Renal pelvis (tissue), 4 donors: ENCODE results near the gene DLGAP4. TPM values are rescaled to one million over a fixed set of nuclear protein-coding genes. Genes with fewer than 3 reads are reported as not detected.
"Not testable (repeated sequence)": the region's sequence is repeated elsewhere in the genome, so short reads cannot be mapped to it uniquely, and the experiment has no call there.

ENCODE experiments used
- DNase-seq: peaks from one replicate; pipeline ENCODE4 v3.0.0-alpha.2; 2013
- polyA plus RNA-seq, 3 donors: library from polyadenylated mRNA; unstranded; fragments of 120-200 nt; gene quantifications; one replicate each; pipeline ENCODE4 v1.2.1, GENCODE V29; 2013; ENCODE audit not compliant: insufficient read length in 3 of 3

Gene DLGAP4
- polyA plus RNA-seq, 3 donors = 68.8 to 72.5 (median 69.3) TPM

- DNase-seq = no peak
Observed at GRCh38 chr20:36373089-36373488, 67.0 kb downstream of the DLGAP4 start.

- DNase-seq = no peak
Observed at GRCh38 chr20:36374995-36375394, 68.9 kb downstream of the DLGAP4 start.

- no peak for DNase-seq
Observed at GRCh38 chr20:36377348-36378326, 71.5 kb downstream of the DLGAP4 start.

DNA sequence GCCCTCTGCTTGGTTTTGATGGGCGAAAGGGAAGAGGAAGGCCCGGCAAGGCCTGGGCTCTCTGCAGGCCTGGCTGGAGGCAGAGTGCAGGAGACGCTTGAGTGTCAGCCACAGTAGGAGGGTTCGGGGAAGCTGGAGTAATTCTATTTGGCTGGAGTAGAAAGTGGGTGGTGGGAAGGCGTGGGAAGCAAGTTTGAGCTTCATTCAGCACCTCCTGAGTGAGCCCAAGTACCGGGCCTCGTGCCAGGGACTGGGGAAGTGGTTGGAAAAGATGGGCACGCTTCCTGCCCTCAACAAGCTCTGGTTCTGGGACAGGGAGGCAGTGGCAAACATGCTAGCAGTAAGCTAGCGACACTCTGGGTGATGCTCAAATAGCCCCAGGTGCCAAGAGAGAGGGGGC is 72.5 kb downstream of the DLGAP4 start:
- DNase-seq = no peak

DNA sequence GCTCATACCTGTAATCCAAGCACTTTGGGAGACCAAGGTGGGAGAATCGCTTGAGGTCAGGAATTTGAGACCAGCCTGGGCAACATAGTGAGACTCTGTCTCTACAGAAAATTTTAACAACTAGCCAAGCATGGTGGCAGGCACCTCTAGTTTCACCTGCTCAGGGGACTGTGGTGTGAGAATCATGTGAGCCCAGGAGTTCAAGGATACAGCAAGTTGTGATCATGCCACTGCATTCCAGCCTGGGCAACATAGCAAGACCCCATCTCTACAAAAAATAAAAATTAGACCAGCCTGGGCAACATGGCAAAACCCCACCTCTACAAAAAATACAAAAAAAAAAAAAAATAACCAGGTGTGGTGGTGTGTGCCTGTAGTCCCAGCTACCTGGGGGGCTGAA is 73.8 kb downstream of the DLGAP4 start:
- DNase-seq = not testable (repeated sequence)

DNA sequence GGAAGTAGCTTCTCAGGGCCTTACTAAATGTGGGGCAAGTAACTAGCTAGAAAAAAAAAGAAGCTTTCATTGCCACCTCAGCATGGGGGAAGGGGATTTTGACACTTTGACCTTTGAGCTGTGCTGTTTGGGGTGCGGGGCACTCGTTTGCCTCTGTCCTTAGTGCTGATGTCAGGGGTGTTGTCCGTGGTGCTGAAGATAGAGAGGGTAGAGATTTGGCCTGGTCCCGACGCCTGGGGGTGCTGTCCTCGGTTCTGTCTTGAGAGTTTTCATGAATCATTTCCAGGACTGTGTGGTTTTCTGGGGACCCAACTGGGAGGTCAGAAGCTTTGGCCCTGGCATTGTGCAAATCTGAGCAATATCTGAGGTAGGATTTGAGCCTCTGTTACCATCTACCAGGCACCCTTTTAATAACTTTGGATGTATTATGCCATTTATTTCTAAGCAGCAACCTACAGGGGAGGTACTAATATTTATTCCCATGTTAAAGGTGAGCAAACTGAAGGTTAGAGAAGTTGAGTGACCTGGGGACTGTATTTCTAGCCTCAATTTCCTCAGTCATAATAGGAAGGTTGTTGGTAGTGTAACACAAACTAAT is 78.0 kb downstream of the DLGAP4 start:
- peak; percentile 67 for DNase-seq

GRCh38 chr20:36385503-36385902 is 79.4 kb downstream of the DLGAP4 start:
- no peak for DNase-seq

GRCh38 chr20:36386236-36386635 is 80.1 kb downstream of the DLGAP4 start:
- no peak for DNase-seq

DNA sequence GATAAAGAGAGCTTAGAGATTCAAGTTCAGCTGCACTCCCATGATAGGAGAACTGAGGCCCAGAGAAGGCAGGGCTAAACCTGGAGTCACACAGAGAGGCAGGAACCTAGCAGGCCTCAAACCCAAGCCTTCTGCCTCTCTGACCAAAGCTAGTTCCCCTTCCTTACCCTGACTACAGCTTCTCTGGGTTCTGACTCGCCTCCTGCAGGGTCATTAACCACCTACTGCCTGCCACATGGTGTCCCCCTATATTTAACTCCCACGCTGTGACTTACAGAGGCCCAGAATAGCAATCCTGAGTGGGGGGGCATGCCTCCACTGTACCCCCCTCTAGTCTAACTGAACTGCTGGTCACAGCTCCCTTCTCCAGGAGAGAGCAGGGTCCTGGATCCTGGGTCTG is 84.1 kb downstream of the DLGAP4 start:
- DNase-seq = no peak

GRCh38 chr20:36390719-36391415 is 84.7 kb downstream of the DLGAP4 start:
- no peak for DNase-seq

DNA sequence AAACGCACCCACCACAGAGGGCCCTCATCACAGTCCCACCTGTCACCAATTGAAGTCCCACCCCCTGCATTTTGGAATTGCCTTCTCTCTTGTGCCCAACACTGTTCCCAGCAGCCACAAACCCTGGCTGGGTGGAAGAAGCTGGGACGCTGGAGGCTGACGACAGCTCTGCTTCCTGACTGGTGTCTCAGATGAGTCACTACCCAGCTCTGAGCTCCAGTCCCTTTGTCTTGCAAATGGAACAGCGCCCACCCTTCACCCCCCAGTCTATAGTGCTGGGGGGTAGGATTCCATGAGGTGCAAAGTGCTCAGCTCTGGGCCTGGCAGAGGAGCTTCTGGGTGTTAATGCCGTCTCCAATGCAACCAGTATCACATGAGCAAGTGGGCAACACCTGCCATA is 85.3 kb downstream of the DLGAP4 start:
- DNase-seq = no peak

DNA sequence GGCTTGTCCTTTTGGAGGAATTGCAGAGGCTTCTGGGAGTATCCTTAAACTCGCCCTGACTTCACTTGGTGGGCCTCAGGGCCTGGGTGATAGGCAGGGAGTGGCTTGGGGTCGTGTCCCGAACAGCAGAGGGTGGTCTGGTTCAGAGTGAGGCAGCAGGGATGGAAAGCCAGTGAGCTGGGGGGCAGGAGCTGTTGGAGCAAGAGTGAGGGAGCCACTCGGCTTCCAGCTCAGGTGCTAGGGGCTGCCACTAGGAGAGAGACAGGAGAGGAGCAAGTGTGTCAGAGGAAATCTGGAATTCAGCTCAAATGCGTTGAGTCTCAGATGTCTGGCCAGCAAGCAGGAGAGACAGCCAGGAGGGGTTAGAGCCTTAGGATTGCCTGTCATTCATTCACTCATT is 85.8 kb downstream of the DLGAP4 start:
- no peak for DNase-seq

DNA sequence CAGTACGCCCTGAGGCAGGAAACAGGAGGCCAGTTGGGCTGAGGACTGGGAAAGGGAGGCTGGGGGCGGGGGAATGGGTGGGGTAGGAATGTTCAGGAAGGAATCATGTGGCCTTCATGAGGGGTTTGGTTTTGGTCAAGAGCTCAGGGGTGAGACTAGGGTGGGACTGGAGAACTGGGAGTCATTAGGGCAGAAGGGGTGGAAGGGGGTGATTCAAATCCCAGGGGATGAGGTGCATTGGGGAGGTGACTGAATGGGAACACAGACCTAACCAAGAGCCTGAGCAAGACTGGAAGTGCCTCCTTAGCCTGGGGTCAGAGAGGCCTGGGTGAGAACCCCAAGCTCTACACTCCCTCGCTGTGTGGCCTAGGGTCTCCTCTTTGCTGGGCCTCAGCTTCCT is 86.8 kb downstream of the DLGAP4 start:
- no peak for DNase-seq

DNA sequence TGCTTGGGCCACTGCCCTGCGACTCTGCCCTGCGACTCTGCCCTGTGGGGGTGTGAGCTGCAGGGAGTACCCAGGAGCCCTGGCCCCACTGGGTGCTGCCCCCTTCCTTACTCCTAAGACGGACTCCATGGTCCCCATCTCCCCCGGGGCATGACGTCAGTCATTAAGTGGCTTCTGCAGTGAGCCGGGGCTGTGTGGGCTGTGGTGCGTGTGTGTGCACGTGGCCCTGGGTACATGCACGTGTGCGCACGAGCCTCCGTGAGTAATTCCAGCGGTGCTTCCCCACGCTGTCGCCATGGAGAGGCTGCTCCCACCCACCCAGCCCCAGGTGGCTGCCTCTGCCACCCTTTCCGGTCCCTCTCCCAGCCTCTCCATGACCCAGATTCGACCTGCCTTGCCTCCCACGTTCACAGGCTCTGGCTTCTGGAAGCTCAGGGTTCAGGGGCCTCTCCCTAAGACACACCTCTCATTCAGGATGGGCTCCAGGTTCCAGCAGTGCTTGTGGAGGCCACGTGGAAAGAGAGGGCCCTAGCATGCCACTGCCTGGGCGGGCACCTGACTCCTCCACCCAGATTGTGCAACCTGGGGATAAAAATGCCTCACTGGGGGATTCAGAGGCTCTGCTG is 88.3 kb downstream of the DLGAP4 start:
- peak; percentile 44 for DNase-seq

GRCh38 chr20:36396340-36396739 is 90.2 kb downstream of the DLGAP4 start:
- no peak for DNase-seq

DNA sequence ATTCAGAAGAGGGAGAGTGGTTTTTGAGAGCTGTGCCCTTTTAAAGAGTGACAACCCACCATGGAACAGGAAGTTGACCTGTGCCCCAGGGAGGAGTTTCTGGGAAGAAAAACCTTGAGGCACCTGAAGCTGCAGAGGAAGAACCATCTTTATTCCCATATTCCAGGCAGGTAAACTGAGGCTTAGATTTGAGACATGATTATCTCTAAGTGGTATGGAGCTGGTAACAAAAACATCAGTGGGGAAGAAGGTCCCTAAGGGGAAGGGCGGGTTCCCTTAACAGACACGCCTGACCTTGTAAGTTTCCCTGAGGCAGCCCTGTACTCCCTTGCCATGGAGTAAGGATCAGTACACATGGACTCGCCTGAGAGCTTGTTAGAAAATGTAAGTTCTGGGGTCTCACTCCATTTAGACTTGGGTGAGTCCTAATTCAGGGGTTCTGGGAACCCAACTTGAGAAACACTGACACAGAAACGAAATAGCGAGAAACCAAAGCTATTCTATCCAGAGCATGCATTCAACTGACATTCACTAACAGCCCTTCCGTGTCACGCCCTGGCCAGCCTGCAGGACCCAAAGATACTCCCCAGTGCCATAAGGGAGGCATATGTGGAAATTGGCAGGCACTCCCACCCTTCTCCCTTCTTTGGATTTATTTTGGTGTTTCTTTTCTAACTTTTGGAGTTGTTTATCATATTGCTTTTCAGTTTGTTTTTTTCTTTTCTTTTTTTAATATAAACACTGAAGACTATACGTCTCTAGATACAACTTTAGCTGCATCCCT is 90.9 kb downstream of the DLGAP4 start:
- no peak for DNase-seq

DNA sequence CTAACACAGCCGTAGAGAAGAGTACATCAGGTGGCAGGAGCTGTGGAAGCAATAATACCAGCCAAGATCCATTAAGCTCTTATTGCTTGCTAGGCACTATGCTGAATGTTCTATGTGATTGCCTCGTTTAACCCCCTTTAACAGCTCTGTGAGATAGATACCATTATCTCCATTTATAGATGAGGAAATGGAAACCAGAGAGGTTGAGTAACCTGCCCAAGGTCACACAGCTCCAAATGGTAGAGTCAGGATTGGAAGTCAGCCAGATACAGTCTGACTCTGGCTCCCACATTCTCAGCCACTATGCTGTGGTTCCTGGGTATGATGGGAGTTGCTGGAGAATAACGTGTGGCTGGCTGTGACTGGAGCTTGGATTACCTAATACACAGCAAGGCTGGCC is 92.4 kb downstream of the DLGAP4 start:
- DNase-seq = no peak

GRCh38 chr20:36399147-36399968 is 93.2 kb downstream of the DLGAP4 start:
- no peak for DNase-seq

GRCh38 chr20:36399969-36400545 is 93.9 kb downstream of the DLGAP4 start:
- no peak for DNase-seq
